HG03039 (cell line): Measurements from ENCODE around the gene ECHDC3.
"Not testable (repeated sequence)": the region's sequence is repeated elsewhere in the genome, so short reads cannot be mapped to it uniquely, and the experiment has no call there.

ENCODE experiments used
- ATAC-seq: cut with Tn5 transposase; IDR thresholded peaks from one replicate; pipeline ENCODE4 v1.9.1; 2021; ENCODE audit warnings: mild to moderate bottlenecking, moderate library complexity; ENCODE audit not compliant: unreplicated experiment

The ECHDC3 gene

DNA sequence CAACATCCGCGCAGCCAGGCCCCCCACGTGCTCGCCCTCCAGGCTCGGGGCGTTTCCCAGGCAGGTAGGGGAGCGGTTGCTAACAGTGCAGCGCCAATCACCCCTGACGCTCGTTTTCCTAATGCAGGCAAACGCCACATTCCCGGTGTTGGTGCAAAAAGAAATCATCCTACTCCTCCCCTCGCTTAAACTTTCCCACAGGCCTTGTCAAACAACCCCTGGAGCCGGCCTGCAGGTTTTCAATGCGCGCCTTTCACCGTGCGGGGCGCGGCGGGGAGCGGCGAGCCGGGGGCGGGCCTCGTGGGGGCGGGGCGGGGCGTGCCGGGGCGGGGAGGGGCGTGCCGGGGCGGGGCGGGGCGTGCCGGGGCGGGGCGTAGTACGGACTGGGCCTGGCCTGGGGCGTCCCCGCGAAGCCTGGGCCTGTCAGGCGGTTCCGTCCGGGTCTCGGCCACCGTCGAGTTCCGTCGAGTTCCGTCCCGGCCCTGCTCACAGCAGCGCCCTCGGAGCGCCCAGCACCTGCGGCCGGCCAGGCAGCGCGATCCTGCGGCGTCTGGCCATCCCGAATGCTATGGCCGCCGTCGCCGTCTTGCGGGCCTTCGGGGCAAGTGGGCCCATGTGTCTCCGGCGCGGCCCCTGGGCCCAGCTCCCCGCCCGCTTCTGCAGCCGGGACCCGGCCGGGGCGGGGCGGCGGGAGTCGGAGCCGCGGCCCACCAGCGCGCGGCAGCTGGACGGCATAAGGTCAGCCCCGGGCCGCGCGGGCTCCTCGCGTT lies at the start of gene ECHDC3:
Gene ECHDC3, plus strand, starts transcription at position 374 of the 770 bp plus-strand sequence. Its CDS starts 195 bp downstream, at position 569.
- ATAC-seq, result peak; percentile 73

DNA sequence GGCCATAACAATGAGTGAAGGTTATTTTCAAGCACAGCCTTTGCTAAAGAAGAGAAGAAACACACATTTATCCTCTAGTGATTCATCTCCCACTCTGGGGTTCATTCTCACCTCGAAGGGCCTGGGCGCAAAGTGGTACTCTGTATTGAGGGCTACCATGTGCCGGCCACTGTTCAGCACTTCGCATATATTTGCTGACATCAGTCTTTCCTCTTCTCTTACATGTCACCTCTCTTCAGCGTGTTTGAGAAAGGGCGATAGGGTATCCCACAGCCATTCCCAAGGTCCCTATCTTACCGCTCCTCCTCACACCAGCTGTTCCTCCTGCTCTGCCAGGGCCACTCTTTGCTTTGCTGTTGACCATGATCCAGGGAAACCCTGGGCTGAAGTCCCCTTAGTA lies 48.8 kb upstream of the ECHDC3 start:
- ATAC-seq, result no peak

- ATAC-seq, result no peak
Observed at GRCh38 chr10:11695779-11696178, 46.4 kb upstream of the ECHDC3 start.

- no peak for ATAC-seq
Observed at GRCh38 chr10:11697718-11698527, 44.3 kb upstream of the ECHDC3 start.

GRCh38 chr10:11698691-11699549 lies 43.3 kb upstream of the ECHDC3 start:
- ATAC-seq, result peak; percentile 75

- ATAC-seq, result no peak
Observed at GRCh38 chr10:11699550-11700097, 42.6 kb upstream of the ECHDC3 start.

DNA sequence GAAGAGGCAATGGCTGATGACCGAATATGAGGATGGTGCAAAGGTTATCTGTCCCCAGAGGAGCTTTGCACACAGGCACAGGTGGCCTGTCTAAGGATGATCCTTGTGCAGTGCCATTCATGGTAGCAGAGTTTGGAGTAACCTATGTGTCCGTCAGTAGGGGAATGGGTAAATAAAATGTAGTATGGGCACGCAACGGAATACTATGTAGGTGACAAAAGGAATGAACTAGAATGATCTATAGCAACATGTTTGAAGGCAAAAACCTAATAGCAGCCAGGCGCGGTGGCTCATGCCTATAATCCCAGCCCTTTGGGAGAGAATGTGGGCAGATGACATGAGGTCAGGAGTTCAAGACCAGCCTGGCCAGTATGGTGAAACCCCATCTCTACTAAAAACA lies 41.6 kb upstream of the ECHDC3 start:
- ATAC-seq, result no peak

- no peak for ATAC-seq
Observed at GRCh38 chr10:11701451-11702095, 40.6 kb upstream of the ECHDC3 start.

GRCh38 chr10:11702264-11702663 lies 39.9 kb upstream of the ECHDC3 start:
- no peak for ATAC-seq

DNA sequence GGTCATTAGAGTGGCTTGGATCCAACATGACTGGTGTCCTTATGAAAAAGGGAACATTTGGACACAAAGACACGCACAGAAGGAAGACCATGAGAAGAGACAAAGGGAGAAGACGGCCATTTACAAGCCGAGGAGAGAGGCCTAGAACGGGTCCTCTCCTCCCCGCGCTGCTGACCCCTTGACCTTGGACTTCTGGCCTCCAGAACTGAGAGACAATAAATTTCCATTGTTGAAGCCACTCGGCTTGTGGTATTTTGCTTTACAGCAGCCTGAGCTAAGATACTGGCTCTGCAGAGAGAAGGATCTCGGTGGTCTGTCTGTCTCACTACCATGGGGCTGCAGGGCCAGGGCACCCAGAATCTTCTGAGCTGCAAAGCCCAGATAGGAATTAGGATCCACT lies 38.1 kb upstream of the ECHDC3 start:
- no peak for ATAC-seq

DNA sequence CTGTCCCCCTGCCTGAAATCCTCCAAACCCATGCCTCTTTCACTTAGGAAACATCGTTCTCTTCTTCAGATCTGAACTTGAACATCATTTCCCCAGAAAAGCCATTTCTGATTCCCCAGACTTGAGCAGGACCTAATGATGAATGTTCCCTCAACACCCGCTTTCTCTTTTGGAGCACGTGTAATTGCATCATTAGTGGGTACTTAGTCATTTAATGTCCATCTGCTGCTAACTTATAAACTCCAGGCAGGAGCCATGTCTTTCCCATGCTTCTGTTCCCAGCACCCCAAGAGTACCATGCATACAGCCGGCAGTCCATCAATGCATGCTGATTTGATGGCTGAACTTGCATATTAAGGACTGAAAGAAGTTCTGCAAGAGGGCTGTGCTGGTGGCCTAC lies 36.5 kb upstream of the ECHDC3 start:
- ATAC-seq, result no peak

DNA sequence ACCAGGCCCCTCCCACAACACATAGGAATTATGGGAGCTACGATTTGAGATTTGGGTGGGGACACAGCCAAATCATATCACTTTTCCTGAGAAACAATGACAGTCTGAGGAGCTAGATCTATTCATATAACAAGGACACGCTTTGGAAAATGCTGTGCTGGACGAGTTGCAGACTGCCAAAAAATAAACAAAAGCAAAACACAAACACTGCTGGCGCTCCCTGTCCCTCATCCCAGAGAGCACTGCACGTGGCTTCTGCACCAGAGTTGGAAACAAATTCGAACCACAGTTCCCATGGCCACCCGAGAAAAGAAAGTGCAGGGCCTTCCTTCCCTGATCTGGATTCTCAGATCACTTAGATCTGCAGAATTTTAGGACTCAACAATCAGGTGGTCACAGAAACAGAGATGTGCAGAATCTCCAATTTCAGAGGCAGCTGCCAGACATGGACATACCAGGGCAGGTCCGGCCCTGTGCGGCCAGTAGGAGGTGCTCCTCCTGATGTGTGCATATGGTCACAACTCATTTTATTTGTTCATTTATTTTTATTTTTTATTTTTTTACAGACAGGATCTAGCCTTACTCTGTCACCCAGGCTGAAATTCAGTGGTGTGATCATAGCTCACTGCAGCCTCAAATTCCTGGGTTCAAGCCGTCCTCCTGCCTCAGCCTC lies 35.2 kb upstream of the ECHDC3 start:
- ATAC-seq, result no peak

GRCh38 chr10:11707624-11708350 lies 34.4 kb upstream of the ECHDC3 start:
- no peak for ATAC-seq

DNA sequence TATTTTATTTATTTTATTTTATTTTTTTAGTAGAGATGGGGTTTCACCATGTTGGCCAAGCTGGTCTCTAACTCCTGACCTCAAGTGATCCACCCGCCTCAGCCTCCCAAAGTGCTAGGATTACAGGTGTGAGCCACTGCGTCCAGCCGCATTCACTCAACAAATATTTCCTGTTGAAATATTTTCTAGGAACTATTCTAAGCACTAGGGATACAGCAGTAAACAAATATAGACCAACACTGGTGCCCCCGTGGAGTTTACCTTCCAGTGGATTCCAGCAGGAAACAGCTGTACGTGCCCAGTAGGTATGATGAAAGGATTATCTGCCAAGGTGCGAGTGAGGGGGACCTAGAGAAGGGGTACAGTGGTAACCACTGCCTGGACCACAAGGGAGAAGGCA lies 33.4 kb upstream of the ECHDC3 start:
- not testable (repeated sequence) for ATAC-seq

GRCh38 chr10:11712744-11713143 lies 29.4 kb upstream of the ECHDC3 start:
- ATAC-seq, result no peak

DNA sequence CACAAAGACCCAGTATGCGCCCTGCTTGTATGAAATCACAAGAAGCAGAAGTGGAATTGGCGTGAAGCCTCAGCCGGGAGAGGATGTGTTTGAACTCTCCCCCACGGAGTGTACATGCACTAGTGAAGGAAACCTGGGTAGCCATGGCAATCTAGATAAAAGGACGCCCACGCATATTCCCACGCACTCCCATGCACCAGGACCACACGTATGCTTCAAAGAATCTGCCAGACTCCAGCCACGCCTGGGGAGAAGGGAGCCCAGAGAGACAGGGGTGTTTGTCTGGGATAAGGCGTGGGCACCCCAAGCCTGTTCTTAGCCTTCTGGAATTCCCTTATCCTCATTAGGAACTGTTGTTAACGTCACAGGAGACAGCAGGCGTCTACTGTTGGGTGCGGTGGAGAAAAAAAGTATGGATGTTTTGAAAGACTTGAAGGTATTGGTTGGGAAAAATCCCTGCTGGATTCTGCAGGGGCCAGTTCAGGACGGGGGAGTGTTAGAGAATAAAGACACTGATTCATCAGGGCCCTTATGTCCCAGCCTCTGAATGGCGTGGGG lies 28.9 kb upstream of the ECHDC3 start:
- no peak for ATAC-seq

GRCh38 chr10:11713963-11714362 lies 28.2 kb upstream of the ECHDC3 start:
- ATAC-seq, result no peak

- no peak for ATAC-seq
Observed at GRCh38 chr10:11714750-11715365, 27.3 kb upstream of the ECHDC3 start.
